AG09309 (cell line): ENCODE data around the gene F2.

Experiments used
- DNase-seq: peaks from one replicate; pipeline ENCODE4 v3.0.0-alpha.2; 2010; ENCODE audit warnings: low read depth
- H3K4me3 ChIP-seq: 2 replicates; pipeline ENCODE4 v1.5.1; 2011; ENCODE audit warnings: mild to moderate bottlenecking, low read depth, low read length, moderate library complexity; ENCODE audit not compliant: control insufficient read depth
- TF ChIP-seq, protein P1 (sequence below): IDR thresholded peaks from 2 replicates; pipeline ENCODE4 v1.5.1; 2011; ENCODE audit warnings: mild to moderate bottlenecking, low read depth, low read length, inconsistent platforms; ENCODE audit not compliant: insufficient read depth, control insufficient read depth; ENCODE audit errors: missing control alignments

Gene F2

DNA sequence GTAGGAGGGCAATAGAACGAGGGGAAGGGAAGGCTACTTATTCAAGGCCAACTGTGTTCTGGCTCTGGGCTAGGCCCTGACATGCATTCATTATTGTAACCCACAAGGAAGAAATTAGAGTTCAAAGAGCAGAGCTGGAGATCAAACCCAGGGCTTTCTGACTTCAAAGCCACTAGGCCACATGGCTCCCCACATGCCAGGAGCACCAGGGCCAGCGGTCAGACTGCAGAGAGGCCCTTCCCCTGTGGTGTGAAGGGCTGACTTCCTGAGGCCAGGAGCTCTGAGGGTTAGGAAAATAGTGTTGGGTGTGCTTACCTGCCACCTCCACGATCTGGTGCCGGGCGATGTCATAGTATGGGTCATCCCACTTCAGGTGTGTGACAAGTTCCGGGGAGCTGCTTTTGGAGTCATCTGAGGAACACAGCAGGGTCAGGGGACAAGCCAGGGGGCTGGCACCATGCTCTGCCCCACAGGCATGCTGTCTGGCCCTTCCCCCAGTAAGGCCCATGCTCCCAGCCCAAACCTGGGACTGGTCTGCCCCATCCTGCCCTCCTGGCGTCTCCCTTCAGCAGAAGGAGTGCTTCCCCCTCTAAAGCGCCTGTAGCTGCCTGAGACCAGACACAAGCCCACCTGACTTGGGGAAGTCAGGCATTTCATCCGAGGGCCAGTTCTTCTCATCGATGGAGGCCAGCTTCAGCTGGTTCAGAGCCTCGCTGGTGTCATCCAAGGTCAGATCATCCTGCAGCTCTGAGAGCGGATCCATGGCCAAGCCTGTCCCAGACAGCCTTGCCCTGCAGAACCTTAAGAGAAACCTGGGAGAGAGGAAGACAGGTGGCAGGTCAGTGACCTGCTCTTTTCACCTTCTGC lies 23.4 kb upstream of the F2 start:
- no peak for DNase-seq
- no peak overlapping the region for H3K4me3 ChIP-seq
- TF ChIP-seq, protein P1, sequence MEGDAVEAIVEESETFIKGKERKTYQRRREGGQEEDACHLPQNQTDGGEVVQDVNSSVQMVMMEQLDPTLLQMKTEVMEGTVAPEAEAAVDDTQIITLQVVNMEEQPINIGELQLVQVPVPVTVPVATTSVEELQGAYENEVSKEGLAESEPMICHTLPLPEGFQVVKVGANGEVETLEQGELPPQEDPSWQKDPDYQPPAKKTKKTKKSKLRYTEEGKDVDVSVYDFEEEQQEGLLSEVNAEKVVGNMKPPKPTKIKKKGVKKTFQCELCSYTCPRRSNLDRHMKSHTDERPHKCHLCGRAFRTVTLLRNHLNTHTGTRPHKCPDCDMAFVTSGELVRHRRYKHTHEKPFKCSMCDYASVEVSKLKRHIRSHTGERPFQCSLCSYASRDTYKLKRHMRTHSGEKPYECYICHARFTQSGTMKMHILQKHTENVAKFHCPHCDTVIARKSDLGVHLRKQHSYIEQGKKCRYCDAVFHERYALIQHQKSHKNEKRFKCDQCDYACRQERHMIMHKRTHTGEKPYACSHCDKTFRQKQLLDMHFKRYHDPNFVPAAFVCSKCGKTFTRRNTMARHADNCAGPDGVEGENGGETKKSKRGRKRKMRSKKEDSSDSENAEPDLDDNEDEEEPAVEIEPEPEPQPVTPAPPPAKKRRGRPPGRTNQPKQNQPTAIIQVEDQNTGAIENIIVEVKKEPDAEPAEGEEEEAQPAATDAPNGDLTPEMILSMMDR = no peak

DNA sequence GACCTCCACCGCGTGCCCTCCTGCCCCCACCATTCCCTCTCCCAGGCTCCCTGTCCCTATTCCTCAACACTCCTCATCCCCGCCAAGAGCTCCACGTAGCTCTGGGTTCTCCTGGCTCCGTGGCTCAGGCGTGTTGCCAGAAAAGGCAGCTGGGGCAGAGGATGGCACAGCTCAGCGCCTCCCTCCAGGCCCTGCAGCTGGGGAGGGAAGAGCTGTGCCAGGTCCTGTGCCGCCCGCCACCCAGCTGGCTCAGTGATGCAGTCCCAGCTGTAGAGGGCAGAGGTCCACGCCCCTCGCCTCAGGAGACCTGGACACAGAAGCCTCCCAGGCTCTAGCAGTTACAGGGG lies 22.8 kb upstream of the F2 start:
- no peak for DNase-seq
- TF ChIP-seq, protein P1 = no peak
- H3K4me3 ChIP-seq = no peak overlapping the region; the same call in 1 of the 2 replicates

DNA sequence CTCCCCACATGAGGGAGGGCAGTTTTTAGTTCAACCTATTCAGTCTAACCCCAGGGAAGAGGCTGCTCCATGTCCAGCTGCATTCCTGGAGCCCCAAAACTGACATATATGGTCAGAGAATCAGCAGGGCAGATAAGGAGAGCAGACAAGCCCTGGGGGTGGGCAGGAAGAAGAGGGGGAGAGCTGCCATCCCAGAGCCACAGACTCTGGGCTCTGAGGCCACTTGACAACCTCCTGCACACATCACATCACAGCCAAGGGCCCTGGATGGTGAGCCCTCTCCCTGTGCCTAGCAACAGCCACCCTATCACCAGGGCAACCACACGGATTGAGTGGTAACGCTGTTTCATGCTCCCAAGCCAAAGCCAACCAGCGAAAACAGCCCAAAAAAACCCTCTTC lies 21.7 kb upstream of the F2 start:
- DNase-seq = no peak
- H3K4me3 ChIP-seq = no peak overlapping the region
- TF ChIP-seq, protein P1 = no peak

DNA sequence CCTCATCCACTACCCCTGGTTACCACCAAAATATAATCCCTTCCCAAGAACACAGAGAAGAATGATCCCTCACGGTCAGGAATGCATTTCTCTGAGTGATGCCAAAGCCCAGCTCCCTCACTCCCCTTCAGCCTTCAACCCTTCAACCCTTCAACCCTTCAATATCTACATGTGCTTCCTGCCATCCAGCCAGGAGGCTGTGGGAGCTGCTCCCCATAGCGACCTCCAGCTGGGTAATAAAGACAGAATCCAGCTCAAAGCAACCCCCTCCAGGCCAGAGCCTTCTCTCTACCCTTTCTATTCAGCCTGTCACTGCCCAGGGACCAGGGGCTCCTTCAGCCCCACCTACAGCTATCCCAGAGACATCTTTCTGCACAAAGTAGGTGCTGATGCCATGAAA lies 21.3 kb upstream of the F2 start:
- DNase-seq = no peak
- TF ChIP-seq, protein P1 = no peak
- H3K4me3 ChIP-seq = no peak overlapping the region

DNA sequence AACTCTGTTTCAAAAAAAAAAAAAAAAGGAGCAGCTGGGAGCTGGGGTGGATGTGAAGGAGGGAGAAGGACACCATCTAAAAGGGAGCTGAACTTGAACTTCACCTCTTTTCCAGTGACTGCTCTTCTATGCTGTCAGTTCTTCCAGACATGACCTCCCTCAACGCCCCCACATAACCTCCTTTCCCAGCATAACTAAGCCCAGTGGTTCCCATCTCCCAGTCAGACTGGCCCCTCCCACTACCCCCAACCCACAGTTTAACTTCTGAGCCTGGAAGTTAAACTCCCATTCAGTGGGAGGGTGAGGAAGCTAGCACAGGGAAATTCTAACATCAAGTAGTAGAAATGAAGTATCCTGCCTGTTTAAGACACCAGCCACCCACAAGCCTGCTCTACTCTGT lies 20.4 kb upstream of the F2 start:
- no peak overlapping the region for H3K4me3 ChIP-seq
- TF ChIP-seq, protein P1 = no peak

DNA sequence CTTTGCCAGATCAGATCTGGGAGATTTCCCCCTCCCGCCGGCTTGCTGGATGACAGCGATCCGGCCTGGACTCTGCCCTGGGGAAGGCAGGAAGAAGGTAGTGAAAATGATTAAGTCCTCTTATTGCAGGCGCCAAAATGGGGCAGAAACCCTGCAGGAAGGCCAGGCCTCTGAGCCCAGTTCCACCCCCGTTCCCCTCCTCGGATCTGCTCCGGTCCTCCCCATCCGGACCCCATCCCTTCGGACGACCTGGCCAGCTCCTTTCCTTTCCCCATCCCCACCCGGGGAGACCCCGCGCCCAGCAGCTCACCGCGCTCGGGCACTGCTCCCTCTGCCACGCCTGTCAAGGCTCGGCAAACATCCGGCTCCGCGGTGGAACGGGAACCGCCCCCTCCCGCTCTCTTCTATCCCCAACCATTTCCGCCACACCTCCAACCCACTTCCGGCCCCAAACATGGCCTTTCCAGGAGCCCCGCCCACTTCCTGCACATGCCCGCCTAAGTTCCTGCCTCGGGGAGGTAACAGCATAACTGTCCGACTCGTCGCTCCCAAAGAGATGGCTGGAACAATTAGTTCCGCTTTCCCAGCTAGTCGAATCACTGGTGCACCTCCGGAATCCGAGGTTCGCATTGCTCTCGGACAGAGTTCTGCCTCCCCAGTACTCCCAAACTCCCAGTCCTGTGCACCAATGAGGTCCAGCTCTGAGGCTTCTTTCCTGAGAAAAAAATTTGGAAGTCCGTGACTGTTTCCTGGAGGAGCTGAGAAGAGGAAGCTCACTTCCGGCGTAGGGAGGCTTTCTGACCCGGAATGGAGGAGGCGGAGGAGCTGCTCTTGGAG lies 18.6 kb upstream of the F2 start, which contains the start of the genes ARHGAP1 and ZNF408:
ARHGAP1 (minus strand) TSS at position 379 of the 837 bp plus-strand sequence. CDS start 4,512 bp downstream, outside the sequence.
ZNF408 (plus strand) TSS at position 791 of the 837 bp plus-strand sequence; CDS start at position 808, 17 bp downstream.
- TF ChIP-seq, protein P1 = no peak
- DNase-seq = peak; percentile 94

More for the DNA sequence above, 20.4 kb upstream of the F2 start:
- no peak for DNase-seq

More for the DNA sequence above, 18.6 kb upstream of the F2 start, which contains the start of the genes ARHGAP1 and ZNF408:
- H3K4me3 ChIP-seq = peak within 1 kb of the TSS; percentile 71
